NCI-H2196 (cell line): ENCODE data around the gene OAS1.
"Not testable (repeated sequence)": the region's sequence is repeated elsewhere in the genome, so short reads cannot be mapped to it uniquely, and the experiment has no call there.

Source experiments
- DNase-seq: peaks from one replicate; lab custom pipeline; 2025; ENCODE audit not compliant: unreplicated experiment; lab: John Stamatoyannopoulos, UW

Gene OAS1

DNA sequence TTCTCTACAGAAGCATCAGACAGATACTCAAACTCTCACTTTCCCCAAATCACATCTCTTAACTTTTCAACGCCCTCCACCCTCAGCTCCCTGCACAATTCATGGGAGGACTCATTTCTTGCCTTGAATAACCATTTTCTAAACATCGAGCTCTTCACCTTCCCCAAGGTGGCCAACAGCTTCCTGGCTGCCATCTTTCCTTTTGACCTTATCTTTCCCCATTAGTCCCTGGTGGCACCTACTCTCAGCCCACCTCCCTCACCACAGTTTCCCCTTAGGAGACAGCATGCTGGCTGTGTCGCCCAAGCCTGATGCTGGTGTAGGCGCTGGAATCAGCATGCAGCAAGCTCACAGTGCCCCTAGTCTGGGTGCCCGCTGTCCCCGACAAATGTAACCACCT, 8.4 kb upstream of the OAS1 start:
- no peak for DNase-seq

DNA sequence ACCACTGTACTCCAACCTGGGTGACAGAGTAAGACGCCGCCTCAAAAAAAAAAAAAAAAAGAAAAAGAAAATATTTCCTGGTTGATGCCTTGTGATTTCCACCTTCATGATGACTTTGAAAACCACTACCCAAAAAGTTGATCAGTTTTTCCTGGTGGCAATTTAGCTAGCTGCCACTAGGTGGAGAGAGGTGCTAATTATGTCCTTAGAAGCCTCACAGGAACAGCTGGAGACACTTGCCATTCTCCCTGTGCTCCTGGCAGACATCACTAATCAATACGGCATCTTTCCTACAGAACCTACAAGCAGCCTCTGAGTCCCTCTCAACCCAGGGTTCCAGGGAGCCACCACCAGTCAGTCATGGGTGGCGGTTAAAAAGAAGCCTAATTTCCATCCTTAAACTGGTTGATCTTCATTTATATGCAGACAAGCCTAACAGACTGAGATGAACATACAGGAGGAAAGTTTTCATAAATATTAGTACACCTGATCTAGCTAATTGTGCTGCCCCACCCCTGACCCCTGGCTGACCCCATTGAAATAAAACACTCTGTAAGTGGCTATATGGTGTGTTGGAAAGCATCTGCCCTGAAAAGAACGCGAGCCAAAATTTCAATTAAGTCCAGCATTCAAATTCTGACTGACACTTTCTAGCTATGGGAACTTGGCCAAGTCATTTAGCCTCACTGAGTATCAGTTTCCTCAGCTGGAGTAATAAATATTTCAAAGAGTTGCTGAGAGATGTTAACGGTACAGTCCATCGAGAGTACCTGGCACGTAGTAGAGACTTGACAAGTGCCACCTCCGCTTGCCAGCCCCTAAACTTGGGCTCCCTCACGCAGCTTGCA, 6.2 kb upstream of the OAS1 start:
- peak; percentile 85 for DNase-seq

- DNase-seq, result peak; percentile 92
Observed at GRCh38 chr12:112901271-112901670, 5.5 kb upstream of the OAS1 start.

DNA sequence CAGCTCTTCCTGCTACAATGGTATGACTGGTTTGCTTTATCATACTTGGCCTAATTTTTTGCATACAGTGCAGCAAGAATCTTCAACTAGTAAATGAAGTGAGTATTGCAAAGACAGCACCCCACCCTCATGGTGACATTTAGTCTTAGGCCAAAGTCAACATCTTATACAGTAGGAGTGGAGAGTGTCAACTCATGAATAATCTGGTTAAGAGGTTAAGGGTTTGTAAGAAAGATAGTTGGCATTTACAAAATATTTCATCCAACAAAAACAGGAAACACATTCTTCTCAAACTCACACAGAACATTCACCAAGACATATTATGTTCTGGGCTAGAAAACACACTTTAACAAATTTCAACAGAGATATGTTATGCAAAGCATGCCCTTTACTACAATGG, 2.2 kb upstream of the OAS1 start:
- DNase-seq, result no peak

DNA sequence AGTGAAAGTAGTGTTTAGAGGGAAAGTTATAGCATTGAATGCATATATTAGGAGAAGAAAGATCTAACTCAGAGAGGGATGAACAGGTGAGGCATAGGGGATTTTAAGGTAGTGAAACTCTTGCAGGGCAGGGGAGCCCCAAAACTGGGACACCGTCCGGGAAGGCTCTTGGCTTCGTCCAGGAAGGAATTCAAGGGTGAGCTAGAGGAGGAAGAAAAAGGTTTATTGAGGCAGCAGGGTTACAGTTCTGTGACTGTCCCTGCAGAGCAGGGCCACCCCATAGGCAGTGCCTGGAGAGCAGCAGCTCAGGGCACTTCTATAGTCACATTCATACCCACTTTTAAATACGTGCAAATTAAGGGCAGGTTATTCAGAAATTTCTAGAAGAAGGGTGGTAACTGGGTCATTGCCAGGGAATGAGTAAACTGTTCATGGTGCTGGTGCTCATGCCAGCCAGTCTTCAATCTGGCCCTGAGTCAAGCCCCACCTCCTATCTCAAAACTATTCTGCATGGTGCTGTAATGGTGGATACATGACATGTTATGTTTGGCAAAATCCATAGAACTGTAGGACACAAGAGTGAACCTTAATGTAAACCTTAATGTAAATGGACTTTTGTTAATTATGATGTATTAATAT, 1.2 kb upstream of the OAS1 start:
- peak; percentile 45 for DNase-seq

GRCh38 chr12:112907415-112908157, 824 bp downstream of the OAS1 start:
- DNase-seq, result no peak

DNA sequence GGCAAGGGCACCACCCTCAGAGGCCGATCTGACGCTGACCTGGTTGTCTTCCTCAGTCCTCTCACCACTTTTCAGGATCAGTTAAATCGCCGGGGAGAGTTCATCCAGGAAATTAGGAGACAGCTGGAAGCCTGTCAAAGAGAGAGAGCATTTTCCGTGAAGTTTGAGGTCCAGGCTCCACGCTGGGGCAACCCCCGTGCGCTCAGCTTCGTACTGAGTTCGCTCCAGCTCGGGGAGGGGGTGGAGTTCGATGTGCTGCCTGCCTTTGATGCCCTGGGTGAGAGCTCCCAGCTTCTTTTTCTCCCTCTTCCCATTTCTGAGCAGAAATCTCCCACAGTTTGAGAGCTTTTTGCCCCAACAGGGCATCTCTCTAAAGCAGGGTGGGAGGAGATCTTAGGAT, 1.8 kb downstream of the OAS1 start:
- DNase-seq, result no peak

DNA sequence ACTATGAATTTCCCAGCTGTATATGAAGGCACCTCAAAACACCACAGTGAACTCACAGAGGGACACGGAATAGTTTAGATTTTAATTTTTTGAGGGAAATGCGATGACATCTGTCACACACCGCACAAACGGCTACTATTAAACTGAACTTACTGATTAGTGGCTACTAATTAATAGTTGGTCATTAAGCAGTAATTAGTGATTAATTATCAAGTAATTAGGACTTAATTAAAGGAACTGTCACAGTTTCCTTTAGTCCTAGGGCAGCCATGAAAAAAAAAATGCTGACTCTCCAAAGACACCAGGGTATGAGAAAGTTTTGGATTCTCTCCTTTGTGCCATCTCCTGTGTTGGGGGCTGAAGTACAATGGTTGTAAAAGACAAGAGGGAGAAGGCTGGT, 2.9 kb downstream of the OAS1 start:
- DNase-seq, result no peak

- no peak for DNase-seq
Observed at GRCh38 chr12:112913038-112913688, 6.4 kb downstream of the OAS1 start.

GRCh38 chr12:112913888-112914287, 7.1 kb downstream of the OAS1 start:
- DNase-seq, result not testable (repeated sequence)

DNA sequence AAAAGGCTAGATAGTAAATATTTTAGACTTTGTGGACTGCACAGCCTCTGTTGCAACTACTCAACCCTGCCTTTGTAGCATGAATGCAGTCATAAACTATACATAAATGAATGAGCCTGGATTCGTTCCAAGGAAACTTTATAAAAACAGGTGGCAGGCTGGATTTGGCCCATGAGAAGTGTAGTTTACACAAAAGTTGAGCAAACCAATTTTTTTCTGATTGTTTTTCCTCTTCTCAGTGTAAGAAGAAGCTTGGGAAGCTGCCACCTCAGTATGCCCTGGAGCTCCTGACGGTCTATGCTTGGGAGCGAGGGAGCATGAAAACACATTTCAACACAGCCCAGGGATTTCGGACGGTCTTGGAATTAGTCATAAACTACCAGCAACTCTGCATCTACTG, 9.5 kb downstream of the OAS1 start:
- peak; percentile 39 for DNase-seq

DNA sequence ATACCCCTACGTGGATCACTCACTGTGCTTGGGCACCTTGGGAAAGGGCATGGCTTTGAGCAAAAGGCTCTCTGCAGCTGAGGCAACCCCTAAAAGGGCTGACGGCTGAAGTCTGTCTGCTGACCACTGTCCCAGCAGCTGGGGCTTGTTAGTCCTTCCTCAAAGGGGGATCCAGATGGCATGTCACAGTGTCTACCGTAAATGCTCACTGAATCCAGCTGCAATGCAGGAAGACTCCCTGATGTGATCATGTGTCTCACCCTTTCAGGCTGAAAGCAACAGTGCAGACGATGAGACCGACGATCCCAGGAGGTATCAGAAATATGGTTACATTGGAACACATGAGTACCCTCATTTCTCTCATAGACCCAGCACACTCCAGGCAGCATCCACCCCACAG, 12.4 kb downstream of the OAS1 start:
- no peak for DNase-seq

GRCh38 chr12:112924986-112925385, 18.2 kb downstream of the OAS1 start:
- no peak for DNase-seq

DNA sequence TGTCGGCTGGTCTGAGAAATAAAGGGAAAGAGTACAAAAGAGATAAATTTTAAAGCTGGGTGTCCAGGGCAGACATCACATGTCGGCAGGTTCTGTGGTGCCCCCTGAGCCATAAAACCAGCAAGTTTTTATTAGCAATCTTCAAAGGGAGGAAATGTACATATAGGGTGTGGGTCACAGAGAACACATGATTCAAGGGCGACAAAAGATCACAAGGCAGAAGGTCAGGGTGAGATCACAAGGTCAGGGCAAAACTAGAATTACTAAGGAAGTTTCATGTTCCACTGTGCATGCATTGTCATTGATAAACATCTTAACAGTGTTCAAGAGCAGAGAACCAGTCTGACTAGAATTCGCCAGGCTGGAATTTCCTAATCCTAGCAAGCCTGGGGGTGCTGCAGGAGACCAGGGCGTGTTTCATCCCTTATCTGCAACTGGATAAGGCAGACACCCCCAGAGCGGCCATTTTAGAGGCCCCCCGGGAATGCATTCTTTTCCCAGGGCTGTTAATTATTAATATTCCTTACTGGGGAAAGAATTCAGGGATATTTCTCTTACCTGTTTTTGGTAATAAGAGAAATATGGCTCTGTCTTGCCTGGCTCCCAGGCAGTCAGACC, 19.8 kb downstream of the OAS1 start:
- not testable (repeated sequence) for DNase-seq

GRCh38 chr12:112927475-112927874, 20.7 kb downstream of the OAS1 start:
- DNase-seq, result no peak

DNA sequence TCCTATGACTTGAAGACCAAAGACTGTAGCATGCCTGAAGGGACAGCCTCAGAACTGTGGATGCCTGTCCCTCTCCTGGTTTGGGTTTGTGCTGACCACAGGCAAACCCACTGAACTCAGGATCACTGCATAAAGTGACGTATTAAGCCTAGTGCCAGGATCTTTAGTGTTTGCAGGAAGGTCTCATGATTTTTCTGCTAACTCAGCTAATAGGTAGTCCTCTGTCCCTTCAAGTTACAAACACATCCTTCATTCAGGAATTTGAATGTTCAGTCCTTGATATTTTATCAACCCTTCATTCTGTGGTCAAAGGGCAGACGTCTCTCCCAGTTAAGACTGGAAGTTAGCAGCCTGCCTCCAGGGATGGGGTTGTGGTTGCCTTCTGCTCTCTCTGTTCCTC, 21.2 kb downstream of the OAS1 start:
- DNase-seq, result no peak

DNA sequence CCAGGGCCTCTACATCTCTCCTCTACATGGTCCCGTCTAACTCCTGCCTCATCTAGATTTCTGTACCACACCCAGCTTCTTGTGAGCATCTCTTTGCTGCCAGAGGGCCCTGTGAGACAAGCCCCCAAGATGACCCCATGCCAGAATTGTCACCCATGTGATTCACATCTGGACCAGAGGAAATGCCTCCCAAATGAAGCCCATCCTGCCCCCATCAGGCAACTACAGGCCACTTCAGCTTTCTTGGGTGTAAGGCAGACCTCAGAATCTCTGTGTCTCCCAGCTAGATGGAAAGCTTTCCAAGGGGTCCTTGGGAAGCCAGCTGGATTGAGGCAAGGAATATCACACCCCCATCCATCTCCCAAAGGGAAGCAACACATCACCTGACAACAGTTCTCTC, 22.2 kb downstream of the OAS1 start:
- no peak for DNase-seq

DNA sequence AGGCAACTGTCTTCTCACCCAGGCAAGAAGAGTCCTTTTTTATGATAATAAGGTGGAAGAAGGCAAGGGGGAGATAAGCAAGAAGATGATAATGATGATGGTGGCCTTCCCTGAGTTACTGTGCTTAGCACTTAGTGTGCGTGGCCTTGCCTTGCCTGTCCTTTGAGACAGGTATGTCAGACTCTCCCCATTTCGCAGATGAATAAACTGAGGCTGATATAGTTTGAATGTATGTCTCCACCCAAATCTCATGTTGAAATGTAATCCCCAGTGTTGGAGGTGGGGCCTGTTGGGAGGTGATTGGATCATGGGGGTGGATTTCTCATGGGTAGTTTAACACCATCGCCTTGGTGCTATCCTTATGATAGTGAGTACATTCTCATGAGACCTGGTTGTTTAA, 23.0 kb downstream of the OAS1 start:
- DNase-seq, result no peak

GRCh38 chr12:112930350-112930749, 23.6 kb downstream of the OAS1 start:
- no peak for DNase-seq

- no peak for DNase-seq
Observed at GRCh38 chr12:112932485-112933128, 25.8 kb downstream of the OAS1 start.

DNA sequence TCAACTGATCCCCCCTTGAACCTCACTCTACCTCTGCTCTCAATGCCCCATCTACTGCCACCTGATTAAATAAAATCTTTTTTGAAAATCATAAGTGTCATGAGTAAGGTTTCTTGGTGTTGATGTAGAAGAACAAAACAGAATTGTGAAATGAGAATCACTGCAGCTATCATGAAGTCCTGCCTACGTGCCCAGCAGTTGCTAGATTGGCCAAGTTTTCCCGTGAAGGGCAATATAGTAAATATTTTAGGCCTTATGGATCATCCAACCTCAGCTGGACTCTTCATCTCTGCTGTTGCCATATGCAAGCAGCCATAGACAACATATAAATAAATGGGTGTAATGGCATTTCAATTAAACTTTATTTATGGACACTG, 26.4 kb downstream of the OAS1 start:
- no peak for DNase-seq
